Breast epithelium (tissue), 3 donors: ENCODE results near the gene TSGA10.

Experiments
- POLR2A ChIP-seq: fragments of 450-650 bp; IDR thresholded peaks from one replicate; pipeline ENCODE4 v1.6.1; 2016; ENCODE audit warnings: antibody characterized with exemption, mild to moderate bottlenecking, moderate library complexity
- POLR2AphosphoS5 ChIP-seq, 3 donors: sonication (generic); formaldehyde crosslinking; IDR thresholded peaks; one replicate each; pipeline ENCODE4 v1.6.1; 2017; ENCODE audit warnings: antibody characterized with exemption in 3 of 3
- TF ChIP-seq, protein P1 (sequence below), 3 donors: fragments of 450-650 bp; IDR thresholded peaks; one replicate each; pipeline ENCODE4 v1.5.1; 2016 to 2017; ENCODE audit warnings: antibody characterized with exemption in 3 of 3, mild to moderate bottlenecking in 3 of 3, moderate library complexity in 3 of 3

DNA sequence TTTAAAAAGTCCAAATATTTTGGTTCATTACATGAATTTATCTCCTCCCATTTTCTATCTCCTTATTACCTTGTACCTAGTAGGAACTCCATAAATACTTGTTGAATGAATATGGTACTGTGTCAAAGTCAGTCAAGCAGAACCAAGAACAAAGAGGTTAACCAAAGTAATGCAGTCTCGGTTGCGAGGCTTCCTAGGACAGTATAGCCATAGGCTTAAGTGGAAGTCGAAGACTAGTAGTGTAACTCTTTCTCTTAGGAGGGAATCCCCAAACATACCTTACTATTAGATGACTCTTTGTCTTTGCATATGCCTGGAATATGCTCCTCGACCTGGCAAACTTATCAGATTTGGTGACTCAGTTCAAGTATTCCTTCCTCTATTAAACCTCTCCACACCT lies 4.9 kb upstream of the TSGA10 start:
- TF ChIP-seq POLR2AphosphoS5 (IDR thresholded peaks at IDR 0.05) (no peak), POLR2A (no peak)
- TF ChIP-seq, protein P1, sequence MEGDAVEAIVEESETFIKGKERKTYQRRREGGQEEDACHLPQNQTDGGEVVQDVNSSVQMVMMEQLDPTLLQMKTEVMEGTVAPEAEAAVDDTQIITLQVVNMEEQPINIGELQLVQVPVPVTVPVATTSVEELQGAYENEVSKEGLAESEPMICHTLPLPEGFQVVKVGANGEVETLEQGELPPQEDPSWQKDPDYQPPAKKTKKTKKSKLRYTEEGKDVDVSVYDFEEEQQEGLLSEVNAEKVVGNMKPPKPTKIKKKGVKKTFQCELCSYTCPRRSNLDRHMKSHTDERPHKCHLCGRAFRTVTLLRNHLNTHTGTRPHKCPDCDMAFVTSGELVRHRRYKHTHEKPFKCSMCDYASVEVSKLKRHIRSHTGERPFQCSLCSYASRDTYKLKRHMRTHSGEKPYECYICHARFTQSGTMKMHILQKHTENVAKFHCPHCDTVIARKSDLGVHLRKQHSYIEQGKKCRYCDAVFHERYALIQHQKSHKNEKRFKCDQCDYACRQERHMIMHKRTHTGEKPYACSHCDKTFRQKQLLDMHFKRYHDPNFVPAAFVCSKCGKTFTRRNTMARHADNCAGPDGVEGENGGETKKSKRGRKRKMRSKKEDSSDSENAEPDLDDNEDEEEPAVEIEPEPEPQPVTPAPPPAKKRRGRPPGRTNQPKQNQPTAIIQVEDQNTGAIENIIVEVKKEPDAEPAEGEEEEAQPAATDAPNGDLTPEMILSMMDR (IDR thresholded peaks at IDR 0.05), result no peak
